HG03442 (cell line): ENCODE data around the gene CD79A.
"Not testable (repeated sequence)": the region's sequence is repeated elsewhere in the genome, so short reads cannot be mapped to it uniquely, and the experiment has no call there.

Experiments used
- ATAC-seq: cut with Tn5 transposase; IDR thresholded peaks from one replicate; pipeline ENCODE4 v1.9.1; 2021; ENCODE audit warnings: mild to moderate bottlenecking, moderate library complexity; ENCODE audit not compliant: unreplicated experiment

The CD79A gene

DNA sequence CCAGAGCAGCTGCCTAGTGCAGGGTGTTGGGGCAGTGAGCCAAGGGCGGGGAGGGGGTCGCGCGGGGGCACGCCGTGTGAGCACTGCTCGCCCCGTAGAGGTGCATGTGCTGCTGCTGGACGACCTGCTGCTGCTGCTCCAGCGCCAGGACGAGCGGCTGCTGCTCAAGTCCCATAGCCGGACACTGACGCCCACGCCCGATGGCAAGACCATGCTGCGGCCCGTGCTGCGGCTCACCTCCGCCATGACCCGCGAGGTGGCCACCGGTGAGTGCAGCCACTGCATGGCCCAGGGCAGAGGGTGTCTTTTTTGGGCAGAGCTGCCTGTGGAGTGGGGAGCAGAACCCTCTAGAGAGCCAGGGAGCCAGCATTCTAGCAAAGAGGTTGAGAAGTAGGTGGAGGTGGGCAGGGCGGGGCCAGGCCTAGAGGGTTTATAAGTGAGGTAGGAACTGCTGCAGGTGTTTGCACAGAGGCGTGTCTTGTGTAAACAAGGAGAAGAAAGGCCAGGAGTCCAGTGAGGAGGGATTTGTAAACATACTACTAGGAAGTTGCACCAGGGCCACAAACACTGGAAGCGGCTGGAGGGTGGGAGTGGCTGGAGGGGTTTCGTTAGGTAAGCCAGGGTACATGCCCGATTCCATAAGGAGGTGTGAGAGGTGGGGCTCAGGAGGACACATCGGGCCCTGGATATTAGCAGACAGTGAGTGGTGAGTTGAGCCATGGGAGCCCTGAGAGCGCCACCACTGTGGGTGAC, 27.2 kb downstream of the CD79A start:
- ATAC-seq: no peak

DNA sequence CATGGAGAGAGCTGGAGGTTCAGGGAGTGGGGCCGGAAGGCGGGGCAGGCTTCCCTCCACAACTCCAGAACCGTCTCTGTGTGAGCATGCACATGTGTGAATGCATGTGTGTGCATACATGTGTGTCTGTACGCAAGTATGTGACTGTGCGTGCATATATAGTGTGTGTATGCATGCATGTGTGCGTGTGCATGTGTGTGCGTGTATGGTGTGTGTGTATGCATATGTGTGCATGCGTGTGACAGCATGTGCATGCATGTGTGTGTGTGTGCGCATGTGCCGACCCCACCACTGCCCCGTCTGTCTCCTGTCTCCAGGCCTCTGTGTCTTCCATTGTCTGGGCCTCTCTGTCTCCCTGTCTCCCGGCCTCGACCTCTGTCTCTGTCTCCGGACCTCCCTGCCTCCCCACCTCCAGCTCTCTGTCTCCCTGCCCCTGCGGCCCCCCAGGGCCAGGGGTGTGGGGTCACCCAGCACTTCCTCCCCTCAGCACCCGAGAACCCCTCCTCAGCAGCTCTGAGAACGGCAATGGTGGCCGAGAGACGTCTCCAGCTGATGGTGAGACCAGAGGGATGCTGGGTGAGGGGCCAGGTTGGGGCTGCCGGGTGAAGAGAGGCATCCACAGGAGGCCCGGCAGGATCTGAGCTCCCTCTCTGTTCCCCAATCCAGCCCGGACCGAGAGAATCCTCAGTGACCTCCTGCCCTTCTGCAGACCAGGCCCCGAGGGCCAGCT, 28.4 kb downstream of the CD79A start:
- ATAC-seq: no peak

DNA sequence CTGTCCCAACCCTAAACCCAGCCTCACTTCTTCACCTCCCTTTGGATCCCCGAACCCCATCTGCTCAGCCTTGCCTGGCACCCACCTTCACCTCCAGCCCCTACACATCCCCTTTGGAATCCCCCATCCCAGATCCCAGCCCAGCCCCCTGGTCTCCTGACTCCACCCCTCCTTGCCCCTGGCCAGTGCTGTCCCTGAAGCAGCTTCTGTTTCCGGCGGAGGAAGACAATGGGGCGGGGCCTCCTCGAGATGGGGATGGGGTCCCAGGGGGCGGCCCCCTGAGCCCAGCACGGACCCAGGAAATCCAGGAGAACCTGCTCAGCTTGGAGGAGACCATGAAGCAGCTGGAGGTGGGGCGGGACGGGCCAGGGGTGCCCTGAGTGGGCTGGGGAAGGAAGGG, 29.2 kb downstream of the CD79A start:
- no peak for ATAC-seq

DNA sequence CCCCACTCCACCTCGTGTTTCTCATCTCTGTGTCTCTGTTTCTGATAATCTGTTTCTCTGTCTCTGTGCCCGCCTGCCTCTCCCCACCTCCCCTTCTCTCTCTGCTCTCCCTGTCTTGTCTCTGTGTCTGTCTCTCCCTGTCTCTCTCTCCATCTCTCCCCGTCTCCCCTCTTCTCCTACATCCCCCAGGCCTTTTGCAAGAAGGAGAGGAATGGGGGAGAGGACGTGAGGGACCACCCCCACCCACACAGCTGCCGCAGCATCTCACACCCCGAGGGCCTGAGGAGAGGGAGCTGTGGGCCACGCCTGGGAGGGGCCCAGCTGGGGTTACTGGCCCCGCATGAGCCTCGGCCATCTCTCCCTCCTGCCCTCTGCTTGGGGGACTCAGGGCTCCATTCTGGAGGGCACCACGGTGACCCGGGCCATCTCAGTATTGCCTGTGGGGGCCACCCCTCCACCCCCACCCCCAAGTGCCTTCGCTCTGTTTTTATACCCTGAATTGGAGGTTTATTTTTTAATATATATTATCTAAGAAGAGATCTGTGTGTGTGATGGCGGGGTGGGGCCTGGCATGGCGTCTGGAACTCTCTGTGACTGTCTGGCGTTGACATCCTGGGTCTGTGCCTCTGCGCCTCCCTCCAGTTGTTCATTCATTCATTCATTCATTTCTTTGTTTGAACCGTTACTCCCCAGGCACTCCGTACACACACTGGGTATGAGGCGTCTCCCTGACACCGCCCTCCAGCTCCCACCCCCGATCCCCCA, 30.0 kb downstream of the CD79A start:
- ATAC-seq: no peak

DNA sequence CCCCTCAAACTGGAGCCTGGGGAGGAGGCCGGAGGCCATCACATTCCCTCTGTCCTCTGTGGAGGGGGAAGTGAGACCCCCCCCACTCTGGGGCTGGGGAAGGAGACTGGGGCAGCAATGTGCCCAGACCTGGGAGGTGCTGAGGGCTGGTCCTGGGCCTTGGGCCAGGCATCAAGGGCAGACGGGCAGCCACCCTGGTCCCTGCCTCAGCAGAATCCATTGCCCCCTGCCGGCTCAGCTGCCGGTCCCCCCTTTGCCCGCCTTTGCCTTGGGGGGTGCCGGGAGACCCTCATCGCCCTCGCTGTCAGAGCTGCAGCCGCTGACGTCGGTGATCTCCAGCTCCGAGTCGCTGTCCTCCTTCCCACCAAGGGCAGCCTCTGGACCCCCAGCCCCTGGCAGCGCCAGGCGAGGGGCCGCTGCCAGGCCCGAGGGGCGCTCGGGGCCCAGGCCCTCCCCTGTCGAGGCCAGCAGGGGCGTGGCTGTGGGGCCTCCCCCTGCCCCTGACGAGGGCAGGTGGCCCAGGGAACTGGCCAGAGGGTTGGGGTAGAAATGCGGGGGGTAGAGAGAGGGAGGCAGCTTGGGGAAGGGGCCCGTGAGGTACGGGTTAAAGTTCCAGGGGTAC, 31.0 kb downstream of the CD79A start:
- ATAC-seq: no peak

DNA sequence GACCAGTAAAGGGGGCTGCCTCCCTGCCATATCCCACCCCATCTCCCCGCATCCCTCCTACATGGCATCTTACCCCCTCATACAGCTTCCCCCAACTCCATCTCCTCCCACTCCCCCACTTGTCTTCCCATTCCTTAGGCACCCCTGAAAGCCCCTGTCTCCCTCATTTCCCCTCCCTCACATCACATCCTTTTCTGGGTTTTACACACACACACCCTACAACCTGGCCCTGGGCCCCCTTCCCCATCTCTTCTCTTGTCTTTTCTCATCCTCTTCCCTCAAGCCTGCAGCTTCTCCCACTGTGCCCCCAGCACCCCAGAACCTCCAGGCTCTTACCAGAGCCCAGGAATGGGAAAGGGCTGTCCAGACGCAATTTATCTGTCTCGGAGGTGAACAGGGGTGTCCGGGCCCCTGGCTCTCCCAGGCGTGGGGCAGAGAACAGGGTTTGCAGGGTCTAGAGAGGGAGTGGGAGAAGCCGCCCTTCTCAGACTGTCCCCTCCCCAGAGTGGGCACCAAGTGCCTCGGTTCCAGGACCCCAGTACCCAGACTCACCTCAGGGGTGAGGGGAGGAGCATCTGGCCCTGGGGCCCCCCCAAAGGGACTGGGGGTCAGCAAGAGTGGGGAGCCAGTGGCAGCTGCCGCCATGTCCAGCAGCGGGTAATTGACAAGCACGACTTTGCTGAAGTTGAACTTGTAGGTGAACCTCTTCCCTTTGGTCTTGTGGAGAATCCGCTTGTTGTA, 31.8 kb downstream of the CD79A start:
- ATAC-seq: no peak

DNA sequence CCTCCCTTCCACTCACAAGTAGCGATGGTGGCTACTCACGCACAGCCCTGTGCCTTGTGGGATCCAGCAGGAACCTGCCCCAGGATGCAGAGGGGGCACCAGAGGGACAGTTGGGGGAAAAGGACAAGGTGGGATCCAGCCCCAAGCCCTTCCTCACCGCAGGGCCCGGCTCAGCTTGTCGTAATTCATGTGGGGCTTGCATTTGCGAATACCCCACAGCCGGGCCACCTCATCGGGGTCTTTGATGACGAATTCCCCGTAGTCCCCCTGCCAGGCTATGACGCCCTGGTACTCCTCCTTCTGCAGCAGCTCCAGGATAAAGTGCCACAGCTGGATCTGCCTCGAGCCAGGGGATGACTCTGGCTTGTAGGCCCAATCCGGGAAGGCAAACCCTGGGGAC, 32.6 kb downstream of the CD79A start:
- no peak for ATAC-seq

DNA sequence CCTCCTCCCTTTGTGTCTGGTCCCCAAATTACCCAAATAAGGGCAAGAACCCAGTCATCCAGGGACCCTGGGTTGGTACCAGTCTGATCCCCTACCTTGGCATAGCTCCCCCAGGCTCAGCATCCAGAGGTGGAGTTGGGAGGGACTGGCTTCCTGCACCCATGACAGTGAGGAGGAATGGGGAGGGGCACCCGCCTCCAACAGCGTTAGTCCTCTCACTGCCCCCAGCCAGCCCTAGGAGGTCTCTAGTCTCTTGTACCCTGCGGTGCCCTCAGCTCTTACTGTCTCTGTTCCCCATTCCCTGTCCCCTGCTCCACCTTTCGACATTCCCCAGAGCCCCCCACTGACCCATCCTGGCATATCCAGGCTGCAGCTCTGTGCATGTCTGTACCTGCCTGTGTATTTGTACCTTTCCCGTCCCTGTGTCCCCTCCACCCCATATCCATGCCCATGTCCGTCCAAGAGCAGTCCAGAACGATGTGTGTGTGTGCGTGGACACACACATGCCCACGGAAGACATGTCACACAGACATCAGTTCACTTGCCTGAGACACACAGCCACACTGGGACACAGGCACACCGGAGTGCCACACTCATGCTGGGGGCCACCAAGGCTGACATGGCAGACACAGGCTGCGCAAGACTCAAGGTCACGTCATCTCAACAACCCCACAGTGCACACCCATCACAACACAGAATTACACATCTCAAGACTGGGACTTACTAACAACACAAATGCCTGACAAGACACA, 33.3 kb downstream of the CD79A start:
- ATAC-seq: no peak

DNA sequence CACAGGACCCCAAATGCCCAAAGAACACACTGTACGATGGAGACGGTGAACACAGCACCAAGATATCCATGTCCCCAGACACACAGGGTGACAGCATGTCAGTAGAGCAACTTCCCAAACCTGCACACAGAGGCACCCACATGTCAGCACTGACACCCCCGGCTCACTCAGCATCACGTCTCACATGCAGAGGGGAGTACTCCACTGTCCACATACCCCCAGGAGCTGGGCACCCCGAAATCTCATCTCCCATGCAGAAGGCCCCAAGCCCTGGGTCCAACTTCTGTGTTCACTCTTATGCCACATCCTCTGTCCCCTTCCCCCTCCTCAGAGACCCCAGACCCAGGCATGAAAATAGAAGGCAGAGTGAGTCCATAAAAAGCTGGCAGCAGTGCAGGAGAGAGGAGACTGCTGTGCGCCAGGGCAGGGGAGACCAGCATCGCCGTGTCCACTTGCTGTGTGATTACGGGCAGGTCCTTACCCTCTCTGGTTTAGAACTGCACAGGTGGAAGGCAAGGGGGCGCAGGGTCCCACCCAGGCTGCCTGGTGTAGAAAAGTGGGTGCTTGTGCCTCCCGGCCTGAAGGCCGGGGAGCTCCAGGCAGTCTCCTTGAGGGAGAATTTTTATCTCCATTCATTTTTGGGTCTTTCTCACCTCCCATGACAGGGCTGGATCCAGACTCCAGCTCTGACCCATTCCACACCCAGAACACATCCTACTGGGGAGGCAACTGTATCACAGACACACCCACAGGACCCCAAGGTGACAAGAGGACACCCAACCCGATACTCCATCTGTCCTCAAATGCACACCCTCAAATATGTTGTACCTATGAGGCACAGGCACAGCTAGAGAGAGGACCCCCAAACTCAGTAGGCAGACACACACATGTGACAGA, 34.2 kb downstream of the CD79A start:
- ATAC-seq: no peak

DNA sequence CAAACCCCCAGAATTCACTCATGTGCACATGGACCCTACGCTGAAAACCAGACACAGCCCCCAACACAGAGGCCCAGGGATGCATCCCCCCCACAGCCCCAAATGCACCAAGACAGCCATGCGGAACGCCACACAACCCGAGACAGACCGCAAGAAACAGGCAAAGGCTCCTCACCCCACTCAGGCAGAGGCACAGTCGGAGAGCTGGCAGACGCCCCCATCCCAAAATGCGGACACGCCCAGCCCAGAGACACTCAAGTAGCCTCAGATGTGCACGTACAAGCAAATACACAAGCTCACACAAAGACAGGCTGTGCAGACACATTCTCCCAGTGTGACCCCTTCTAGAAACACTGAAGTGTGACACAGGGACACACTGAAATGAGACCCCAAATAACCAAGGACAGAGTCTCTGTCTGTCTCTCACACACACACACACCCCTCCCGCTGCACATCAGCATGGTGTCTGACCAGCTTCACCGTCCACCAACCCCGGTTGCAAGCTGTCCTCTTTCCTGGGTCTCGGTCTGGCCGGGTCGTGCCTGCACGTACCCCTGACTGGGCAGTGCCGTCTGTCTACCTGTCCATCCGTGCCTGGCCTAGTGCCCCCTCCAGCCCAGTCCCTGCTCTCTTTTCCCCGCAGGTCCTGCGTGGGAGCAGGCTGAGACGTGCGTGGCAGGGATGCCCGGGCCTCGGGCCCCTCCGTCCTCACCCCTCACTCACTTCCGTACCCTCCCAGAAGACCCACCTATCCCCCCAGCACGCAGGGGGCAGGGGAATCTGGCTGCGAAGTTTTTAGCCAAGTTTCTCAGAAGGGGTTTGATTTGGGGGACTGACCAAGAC, 35.0 kb downstream of the CD79A start:
- no peak for ATAC-seq

DNA sequence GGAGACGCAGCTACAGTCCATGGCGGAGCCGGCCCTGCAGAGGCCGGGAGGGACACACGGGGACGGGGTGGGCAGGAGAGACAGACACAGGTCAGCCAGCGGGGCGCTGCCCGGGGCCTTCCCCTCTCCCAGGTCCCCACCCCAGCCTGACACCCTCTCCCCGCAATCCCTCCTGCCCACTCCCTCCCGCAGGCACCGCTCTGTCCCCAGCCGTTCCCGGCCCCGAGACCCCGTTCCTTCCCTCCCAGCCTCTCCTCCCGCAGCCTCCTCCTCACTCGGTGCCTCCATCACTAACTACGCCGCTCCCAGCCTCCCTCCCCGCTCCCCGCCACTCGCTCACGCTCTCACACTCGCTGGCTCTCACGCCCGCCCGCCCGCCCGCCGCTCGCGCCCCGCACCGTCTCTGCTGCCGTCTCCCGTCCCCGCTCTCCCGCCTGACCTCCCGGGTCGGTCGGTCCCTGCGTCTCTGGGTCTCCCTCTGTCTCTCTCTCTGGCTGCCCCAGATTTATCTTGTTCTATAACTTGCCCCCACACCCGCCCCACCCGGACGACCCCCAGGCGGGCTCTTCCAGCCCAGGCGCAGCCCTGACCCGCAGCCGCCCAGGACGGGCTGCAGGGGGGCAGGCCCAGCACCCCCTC, 35.9 kb downstream of the CD79A start:
- ATAC-seq: no peak

DNA sequence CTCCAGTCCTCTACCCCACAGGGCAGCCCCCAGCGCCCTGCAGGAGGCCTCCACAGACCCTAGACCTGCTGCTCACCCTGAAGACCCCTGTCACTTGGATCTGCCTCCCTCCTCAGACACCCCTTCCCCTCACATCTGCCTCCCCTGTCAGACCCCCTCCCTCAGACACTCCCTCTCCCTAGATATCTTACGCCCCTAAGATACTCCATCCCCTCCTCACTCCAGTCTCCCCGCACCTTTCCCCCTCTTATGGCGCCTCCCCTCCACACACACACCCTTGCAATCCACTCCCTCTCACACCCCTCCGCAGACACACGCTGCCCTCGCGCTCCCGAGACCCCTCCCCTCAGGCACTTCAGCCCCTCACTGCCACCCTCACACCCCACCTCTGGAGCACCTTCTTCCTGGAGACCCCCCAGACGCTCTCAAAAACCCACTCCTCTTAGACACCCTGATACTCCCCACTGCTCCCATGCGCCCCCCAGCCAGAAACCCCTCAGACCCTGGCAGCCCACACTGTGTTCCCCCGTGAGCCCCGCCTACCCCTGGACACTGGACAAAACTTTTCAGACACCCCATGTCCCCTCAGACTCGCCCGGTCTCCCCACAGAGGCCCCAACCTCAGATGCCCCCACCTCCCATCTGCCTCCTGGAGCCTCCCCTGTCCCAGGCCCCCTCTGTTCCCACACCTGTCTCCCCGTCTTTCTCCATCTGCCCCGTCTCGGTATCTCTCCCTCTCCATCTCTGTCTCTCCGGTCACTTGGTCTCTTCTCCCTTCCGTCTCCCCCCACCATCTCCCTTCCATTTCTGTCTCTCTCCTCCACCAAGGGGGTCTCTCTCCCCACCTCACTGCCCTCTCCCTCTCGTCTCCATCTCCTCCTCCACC, 36.7 kb downstream of the CD79A start:
- no peak for ATAC-seq

DNA sequence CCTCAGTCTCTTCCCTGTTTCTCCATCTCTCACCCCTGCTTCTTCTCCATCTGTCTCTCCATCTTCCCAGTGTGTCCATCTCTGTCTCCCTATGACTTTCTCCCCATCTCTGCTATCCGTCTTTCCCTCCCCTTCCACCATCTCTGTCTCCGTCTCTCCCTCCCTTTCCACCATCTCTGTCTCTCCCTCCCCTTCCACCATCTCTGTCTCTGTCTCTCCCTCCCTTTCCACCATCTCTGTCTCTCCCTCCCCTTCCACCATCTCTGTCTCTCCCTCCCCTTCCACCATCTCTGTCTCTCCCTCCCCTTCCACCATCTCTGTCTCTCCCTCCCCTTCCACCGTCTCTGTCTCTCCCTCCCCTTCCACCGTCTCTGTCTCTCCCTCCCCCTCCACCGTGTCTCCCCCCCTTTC, 37.4 kb downstream of the CD79A start:
- ATAC-seq: not testable (repeated sequence)

DNA sequence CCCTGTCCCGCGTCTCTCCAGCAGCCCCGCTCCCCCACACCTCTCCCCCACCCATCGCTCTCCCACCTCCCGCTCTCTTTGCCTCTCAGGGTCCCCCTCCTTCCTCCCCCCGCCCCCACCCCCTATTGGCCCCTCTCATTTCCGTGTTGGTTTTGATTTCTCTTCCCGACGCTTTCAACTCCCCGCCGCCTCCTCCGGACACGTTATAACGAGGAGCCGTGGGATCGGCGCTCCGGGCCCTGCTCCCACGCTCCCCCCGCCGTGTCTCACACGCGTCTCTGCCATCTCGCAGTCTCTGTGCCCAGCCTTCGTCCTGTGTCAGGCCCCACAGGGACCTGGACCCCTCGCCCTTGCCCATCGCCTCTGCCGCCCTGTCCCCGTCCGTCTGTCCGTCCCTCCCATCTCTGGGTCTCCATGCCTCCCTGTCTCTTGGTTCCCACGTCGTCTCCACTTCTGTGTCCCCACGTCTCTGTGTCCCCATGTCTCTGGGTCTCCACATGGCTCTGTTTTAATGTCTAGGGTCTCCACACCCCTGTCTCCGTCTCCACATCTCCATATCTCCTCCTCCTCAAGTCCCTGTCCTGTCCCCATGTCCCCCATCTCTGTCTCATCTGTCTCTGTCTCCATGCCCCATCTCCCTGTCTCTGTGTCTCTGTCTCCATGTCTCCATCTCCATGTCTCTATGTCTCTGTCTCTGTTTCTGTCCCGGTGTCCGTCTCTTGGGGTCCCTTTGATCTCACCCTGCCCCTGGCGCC, 38.1 kb downstream of the CD79A start:
- no peak for ATAC-seq

DNA sequence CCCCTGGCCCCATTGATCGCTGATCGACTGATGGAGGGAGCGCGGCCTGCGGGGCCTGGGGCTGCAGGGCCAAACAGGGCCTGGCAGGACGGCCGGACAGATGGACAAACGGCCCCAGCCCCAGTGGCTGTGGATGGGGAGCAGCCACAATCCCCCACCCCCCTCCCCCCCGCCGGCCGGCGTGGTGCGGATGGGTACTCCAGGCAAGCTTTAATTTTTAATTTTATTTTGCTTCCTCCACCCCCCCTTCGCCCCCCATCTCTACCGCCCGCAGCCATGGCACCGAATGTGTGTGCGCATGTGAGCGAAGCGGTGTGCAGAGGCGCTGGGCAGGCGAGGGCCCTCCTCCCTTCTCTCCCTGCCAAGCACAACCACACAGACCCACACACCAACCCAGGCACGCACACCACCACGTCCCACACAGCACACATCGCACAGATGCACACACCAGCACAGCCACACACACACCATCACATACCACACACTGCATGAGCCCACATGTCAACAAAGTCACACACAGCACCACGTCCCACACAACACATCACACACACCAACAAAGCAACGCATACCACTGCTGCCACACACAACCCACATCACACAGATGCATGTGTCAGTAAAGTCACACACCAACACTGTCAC, 38.8 kb downstream of the CD79A start:
- no peak for ATAC-seq
